HG02798 (cell line): ENCODE results near the gene C17orf67.

Experiments used
- ATAC-seq: cut with Tn5 transposase; IDR thresholded peaks from one replicate; pipeline ENCODE4 v1.9.1; 2021; ENCODE audit warnings: mild to moderate bottlenecking; ENCODE audit not compliant: unreplicated experiment, poor library complexity

The C17orf67 gene

GRCh38 chr17:56810343-56810742, 23.4 kb downstream of the C17orf67 start:
- no peak for ATAC-seq

GRCh38 chr17:56809820-56810179, 23.9 kb downstream of the C17orf67 start:
- no peak for ATAC-seq

GRCh38 chr17:56809106-56809819, 24.5 kb downstream of the C17orf67 start:
- ATAC-seq, result no peak

GRCh38 chr17:56808503-56808902, 25.2 kb downstream of the C17orf67 start:
- no peak for ATAC-seq

GRCh38 chr17:56807723-56808122, 26.0 kb downstream of the C17orf67 start:
- ATAC-seq, result no peak

- ATAC-seq, result no peak
Measured at GRCh38 chr17:56806949-56807348, 26.8 kb downstream of the C17orf67 start.

GRCh38 chr17:56804454-56804853, 29.3 kb downstream of the C17orf67 start:
- ATAC-seq, result no peak

GRCh38 chr17:56803071-56803470, 30.6 kb downstream of the C17orf67 start:
- ATAC-seq, result no peak

GRCh38 chr17:56801459-56802178, 32.1 kb downstream of the C17orf67 start:
- ATAC-seq, result no peak

GRCh38 chr17:56798916-56799315, 34.8 kb downstream of the C17orf67 start:
- ATAC-seq, result no peak

- ATAC-seq, result no peak
Measured at GRCh38 chr17:56796536-56796935, 37.2 kb downstream of the C17orf67 start.

- ATAC-seq, result no peak
Measured at GRCh38 chr17:56795221-56795865, 38.4 kb downstream of the C17orf67 start.

- no peak for ATAC-seq
Measured at GRCh38 chr17:56793957-56794356, 39.8 kb downstream of the C17orf67 start.

GRCh38 chr17:56793531-56793930, 40.2 kb downstream of the C17orf67 start:
- no peak for ATAC-seq

- no peak for ATAC-seq
Measured at GRCh38 chr17:56792267-56792666, 41.5 kb downstream of the C17orf67 start.

- ATAC-seq, result peak; percentile 76
Measured at GRCh38 chr17:56786989-56787482, 46.7 kb downstream of the C17orf67 start.

GRCh38 chr17:56785997-56786680, 47.6 kb downstream of the C17orf67 start:
- no peak for ATAC-seq

- ATAC-seq, result no peak
Measured at GRCh38 chr17:56785405-56785804, 48.3 kb downstream of the C17orf67 start.

GRCh38 chr17:56782338-56782737, 51.4 kb downstream of the C17orf67 start:
- ATAC-seq, result no peak

- ATAC-seq, result no peak
Measured at GRCh38 chr17:56781906-56782305, 51.8 kb downstream of the C17orf67 start.
